ENCODE data around the gene CSGALNACT2. TPM values are rescaled to one million over a fixed set of nuclear protein-coding genes. Genes with fewer than 3 reads are reported as not detected.

Gene CSGALNACT2
- total and polyA plus RNA-seq, 10 of the 15 experiments (the other 5 are each of a cell fraction or from before 2014, with no cell fraction given), result 2.5 to 12.6 (median 8.7) TPM

GRCh38 chr10:43114088-43114742 is 24.0 kb upstream of the CSGALNACT2 start:
- ChIA-PET SMC1A (ENCODE audit: uncharacterized antibody, unreplicated experiment) (no interaction called here), RAD21 (ENCODE audit: unreplicated experiment) (no interaction called here), POLR2A (no interaction called here), CTCF (no interaction called here)
- H3K9me3 ChIP-seq (replicated peaks; ENCODE audit: control insufficient read depth, insufficient read depth, low read length), result no peaks in the 10 kb centered on the region
- no peak for ATAC-seq
- no peaks in the 10 kb centered on the region for H3K36me3 ChIP-seq (ENCODE audit: control insufficient read depth in 2 of 2, insufficient read depth in 2 of 2, low read length in 1 of 2)
- 69% methylated on average over 24 of the region's 24 CpGs for WGBS (ENCODE audit: insufficient coverage, insufficient replicate concordance, low lambda C conversion rate, missing lambda C conversion rate)
- no TSS peak for BruUV-seq (replicated peaks)
- no peaks in the 10 kb centered on the region for H3K79me2 ChIP-seq (ENCODE audit: control insufficient read depth, insufficient read depth, low read length)
- no peak overlapping the region for H3K4me2 ChIP-seq (ENCODE audit: control insufficient read depth, insufficient read depth)
- no peak for FAIRE-seq
- H4K20me1 ChIP-seq (ENCODE audit: control insufficient read depth, insufficient read depth), result no peaks in the 10 kb centered on the region
- TF ChIP-seq PKNOX1 (IDR thresholded peaks at IDR 0.05) (no peak), ZBED1 (IDR thresholded peaks at IDR 0.05; ENCODE audit: borderline replicate concordance) (no peak), PAX5 (IDR thresholded peaks at IDR 0.05; ENCODE audit: borderline replicate concordance, low read depth, low read length) (no peak), ZNF217 (IDR thresholded peaks at IDR 0.05) (no peak)
- no peak overlapping the region for H2AFZ ChIP-seq (ENCODE audit: control insufficient read depth, low read depth, low read length)
- peaks cover 8% of the 10 kb centered on the region for H3K4me1 ChIP-seq (ENCODE audit: control insufficient read depth, insufficient read depth, low read length)
- in situ Hi-C loops (cut with MboI), result loop anchor here (25.0 kb wide), 2 partner anchors 102 to 927 kb away; no protein-coding TSS in a partner anchor
- H3K9ac ChIP-seq (ENCODE audit: control insufficient read depth, insufficient read depth, low read length), result no peak overlapping the region
- no peak for DNase-seq (ENCODE audit: low read depth, low spot score)
- intact Hi-C loops (cut with micrococcal nuclease; ENCODE audit: unreplicated experiment), result no loop called here
- no peak overlapping the region for H3K4me3 ChIP-seq
- no peaks in the 10 kb centered on the region for H3K27me3 ChIP-seq (replicated peaks in 1 of 2; ENCODE audit: control insufficient read depth in 2 of 2, insufficient read depth in 2 of 2, low read length in 1 of 2)
- H3K27ac ChIP-seq (ENCODE audit: control insufficient read depth, insufficient read depth), result no peak overlapping the region

- BruUV-seq (replicated peaks), result no TSS peak
- Histone ChIP-seq H3K9me3 (replicated peaks; ENCODE audit: control insufficient read depth, insufficient read depth, low read length) (no peaks in the 10 kb centered on the region), H3K36me3 (ENCODE audit: control insufficient read depth in 2 of 2, insufficient read depth in 2 of 2, low read length in 1 of 2) (no peaks in the 10 kb centered on the region), H3K4me2 (ENCODE audit: control insufficient read depth, insufficient read depth) (no peak overlapping the region), H3K9ac (ENCODE audit: control insufficient read depth, insufficient read depth, low read length) (no peak overlapping the region), H4K20me1 (ENCODE audit: control insufficient read depth, insufficient read depth) (no peaks in the 10 kb centered on the region), H3K27me3 (replicated peaks in 1 of 2; ENCODE audit: control insufficient read depth in 2 of 2, insufficient read depth in 2 of 2, low read length in 1 of 2) (no peaks in the 10 kb centered on the region), H3K27ac (ENCODE audit: control insufficient read depth, insufficient read depth) (no peak overlapping the region), H3K4me3 (no peak overlapping the region), H3K4me1 (ENCODE audit: control insufficient read depth, insufficient read depth, low read length) (peaks cover 8% of the 10 kb centered on the region), H2AFZ (ENCODE audit: control insufficient read depth, low read depth, low read length) (no peak overlapping the region), H3K79me2 (ENCODE audit: control insufficient read depth, insufficient read depth, low read length) (no peaks in the 10 kb centered on the region)
- ChIA-PET SMC1A (ENCODE audit: uncharacterized antibody, unreplicated experiment) (no interaction called here), CTCF (no interaction called here), POLR2A (no interaction called here), RAD21 (ENCODE audit: unreplicated experiment) (interaction anchor here (0.9 kb wide), 1 partner anchor 88 kb away, joined by 3 read pairs; no protein-coding TSS in a partner anchor)
- TF ChIP-seq HSF1 (IDR thresholded peaks at IDR 0.05; ENCODE audit: low read depth, low read length), result no peak
- FAIRE-seq (no peak), DNase-seq (ENCODE audit: low read depth, low spot score) (no peak), ATAC-seq (no peak)
- intact Hi-C loops (cut with micrococcal nuclease; ENCODE audit: unreplicated experiment) (no loop called here), in situ Hi-C loops (cut with MboI) (loop anchor here (25.0 kb wide), 2 partner anchors 103 to 928 kb away; no protein-coding TSS in a partner anchor)
- 34% methylated on average over 17 of the region's 17 CpGs for WGBS (ENCODE audit: insufficient coverage, insufficient replicate concordance, low lambda C conversion rate, missing lambda C conversion rate)
These were observed 23.3 kb upstream of the CSGALNACT2 start for GRCh38 chr10:43114743-43115611.
